Ishikawa (cell line): ENCODE measurements around the gene FBXL19.

ENCODE experiments used
- CEBPB ChIP-seq: IDR thresholded peaks from 2 replicates; pipeline ENCODE4 v1.6.1; 2012
- CREB1 ChIP-seq: IDR thresholded peaks from 2 replicates; pipeline ENCODE4 v1.6.1; 2012; ENCODE audit warnings: low read depth
- EGR1 ChIP-seq: IDR thresholded peaks from 2 replicates; pipeline ENCODE4 v1.6.1; 2012
- EP300 ChIP-seq: IDR thresholded peaks from 2 replicates; pipeline ENCODE4 v1.6.1; 2012; ENCODE audit warnings: borderline replicate concordance
- FOXM1 ChIP-seq: IDR thresholded peaks from 2 replicates; pipeline ENCODE4 v1.6.1; 2012; ENCODE audit warnings: low read depth, borderline replicate concordance
- MAX ChIP-seq: IDR thresholded peaks from 2 replicates; pipeline ENCODE4 v1.6.1; 2012
- NFIC ChIP-seq: IDR thresholded peaks from 2 replicates; pipeline ENCODE4 v1.6.1; 2012
- REST ChIP-seq: IDR thresholded peaks from 2 replicates; pipeline ENCODE4 v1.6.1; 2012; ENCODE audit warnings: low read depth, mild to moderate bottlenecking
- TAF1 ChIP-seq: IDR thresholded peaks from 2 replicates; pipeline ENCODE4 v1.6.1; 2012; ENCODE audit warnings: low read depth, mild to moderate bottlenecking
- TCF12 ChIP-seq: IDR thresholded peaks from 2 replicates; pipeline ENCODE4 v1.6.1; 2012; ENCODE audit warnings: low read depth
- TEAD4 ChIP-seq: IDR thresholded peaks from 2 replicates; pipeline ENCODE4 v1.6.1; 2012
- USF1 ChIP-seq: IDR thresholded peaks from 2 replicates; pipeline ENCODE4 v1.6.1; 2012
- YY1 ChIP-seq: IDR thresholded peaks from 2 replicates; pipeline ENCODE4 v1.6.1; 2012; ENCODE audit warnings: low read depth
- ZBTB7A ChIP-seq: IDR thresholded peaks from 2 replicates; pipeline ENCODE4 v1.6.1; 2012; ENCODE audit warnings: low read depth

- TF ChIP-seq MAX: no peak
- TF ChIP-seq REST: no peak
- no peak for TF ChIP-seq CREB1
- no peak for TF ChIP-seq EP300
- no peak for TF ChIP-seq TCF12
- no peak for TF ChIP-seq CEBPB
- no peak for TF ChIP-seq NFIC
- TF ChIP-seq EGR1: no peak
- TF ChIP-seq TAF1: no peak
- no peak for TF ChIP-seq ZBTB7A
- TF ChIP-seq TEAD4: no peak
- TF ChIP-seq YY1: no peak
- no peak for TF ChIP-seq FOXM1
- no peak for TF ChIP-seq USF1
Measured at GRCh38 chr16:30924913-30925631, 1.7 kb downstream of the FBXL19 start.
